ENCODE results near the gene P2RY1. TPM values are rescaled to one million over a fixed set of nuclear protein-coding genes. Genes with fewer than 3 reads are reported as not detected.
"Not testable (repeated sequence)": the region's sequence is repeated elsewhere in the genome, so short reads cannot be mapped to it uniquely, and the experiment has no call there.

P2RY1 gene
- total RNA-seq, 4 donors from 2014 or later, result 13.5 to 23.5 (median 16.8) TPM

DNA sequence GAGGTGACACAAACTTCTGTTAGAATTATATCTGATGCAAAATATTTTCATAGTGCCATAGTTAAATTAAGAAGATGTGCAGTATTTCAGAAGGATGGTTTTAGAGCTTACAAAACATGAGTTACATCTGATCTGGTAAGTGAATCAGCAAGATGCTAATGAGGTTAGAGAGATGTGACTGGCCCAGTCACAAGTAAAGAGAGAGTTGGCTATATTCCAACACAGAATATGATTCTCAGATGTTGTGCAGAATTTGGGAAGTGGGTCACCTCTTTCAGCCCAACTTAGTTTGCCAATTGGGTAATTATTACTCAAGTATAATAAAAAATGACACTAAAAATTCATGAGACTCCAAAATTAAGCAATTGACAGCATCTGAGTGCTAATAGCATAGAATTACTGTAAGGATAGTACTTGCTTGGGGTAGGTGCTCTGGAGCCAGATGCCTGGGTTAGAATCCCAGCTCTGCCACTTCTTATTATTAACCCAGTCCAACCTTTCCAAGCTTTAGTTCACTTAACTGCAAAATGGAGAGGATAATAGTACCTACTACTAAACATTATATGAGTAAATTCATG, 30.8 kb downstream of the P2RY1 start:
- Histone ChIP-seq H3K27me3 (no peaks in the 10 kb centered on the region), H3K4me1 (peaks cover 5% of the 10 kb centered on the region), H3K4me3 (no peak overlapping the region), H3K27ac (no peak overlapping the region), H3K36me3 (no peaks in the 10 kb centered on the region), H3K9me3 (no peaks in the 10 kb centered on the region)
- no peak for DNase-seq (ENCODE audit: low spot score in 2 of 2)
- TF ChIP-seq POLR2AphosphoS5 (IDR thresholded peaks at IDR 0.05), result no peak
- no peak for TF ChIP-seq EP300 (IDR thresholded peaks at IDR 0.05)
- no peak for TF ChIP-seq POLR2A (IDR thresholded peaks at IDR 0.05)
- TF ChIP-seq, protein P1, sequence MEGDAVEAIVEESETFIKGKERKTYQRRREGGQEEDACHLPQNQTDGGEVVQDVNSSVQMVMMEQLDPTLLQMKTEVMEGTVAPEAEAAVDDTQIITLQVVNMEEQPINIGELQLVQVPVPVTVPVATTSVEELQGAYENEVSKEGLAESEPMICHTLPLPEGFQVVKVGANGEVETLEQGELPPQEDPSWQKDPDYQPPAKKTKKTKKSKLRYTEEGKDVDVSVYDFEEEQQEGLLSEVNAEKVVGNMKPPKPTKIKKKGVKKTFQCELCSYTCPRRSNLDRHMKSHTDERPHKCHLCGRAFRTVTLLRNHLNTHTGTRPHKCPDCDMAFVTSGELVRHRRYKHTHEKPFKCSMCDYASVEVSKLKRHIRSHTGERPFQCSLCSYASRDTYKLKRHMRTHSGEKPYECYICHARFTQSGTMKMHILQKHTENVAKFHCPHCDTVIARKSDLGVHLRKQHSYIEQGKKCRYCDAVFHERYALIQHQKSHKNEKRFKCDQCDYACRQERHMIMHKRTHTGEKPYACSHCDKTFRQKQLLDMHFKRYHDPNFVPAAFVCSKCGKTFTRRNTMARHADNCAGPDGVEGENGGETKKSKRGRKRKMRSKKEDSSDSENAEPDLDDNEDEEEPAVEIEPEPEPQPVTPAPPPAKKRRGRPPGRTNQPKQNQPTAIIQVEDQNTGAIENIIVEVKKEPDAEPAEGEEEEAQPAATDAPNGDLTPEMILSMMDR (IDR thresholded peaks at IDR 0.05), result no peak

DNA sequence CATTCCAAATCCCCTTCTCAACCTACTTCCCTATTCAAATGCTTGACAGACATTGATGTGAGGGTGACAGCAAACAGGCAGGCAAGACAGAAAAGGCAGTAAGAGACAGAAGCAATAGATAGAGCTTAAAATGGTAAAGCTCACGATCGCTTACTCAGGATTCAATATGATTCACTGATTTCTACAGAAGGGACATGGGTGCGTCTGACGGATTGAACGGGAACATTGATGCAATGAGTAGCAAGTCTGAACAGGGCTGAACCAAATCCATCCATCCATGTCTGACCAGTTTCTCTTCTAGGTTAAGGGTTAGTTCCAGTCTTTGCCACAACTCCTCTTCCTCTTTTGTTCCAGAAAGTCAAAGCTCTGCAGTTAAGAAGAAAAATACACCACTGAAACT, 35.1 kb downstream of the P2RY1 start:
- TF ChIP-seq POLR2AphosphoS5 (IDR thresholded peaks at IDR 0.05), result peak in 1 of 3 donors; percentile 15
- TF ChIP-seq, protein P1 (IDR thresholded peaks at IDR 0.05), result no peak
- TF ChIP-seq POLR2A (IDR thresholded peaks at IDR 0.05), result no peak
- WGBS, result 57% methylated on average over 5 of the region's 5 CpGs

DNA sequence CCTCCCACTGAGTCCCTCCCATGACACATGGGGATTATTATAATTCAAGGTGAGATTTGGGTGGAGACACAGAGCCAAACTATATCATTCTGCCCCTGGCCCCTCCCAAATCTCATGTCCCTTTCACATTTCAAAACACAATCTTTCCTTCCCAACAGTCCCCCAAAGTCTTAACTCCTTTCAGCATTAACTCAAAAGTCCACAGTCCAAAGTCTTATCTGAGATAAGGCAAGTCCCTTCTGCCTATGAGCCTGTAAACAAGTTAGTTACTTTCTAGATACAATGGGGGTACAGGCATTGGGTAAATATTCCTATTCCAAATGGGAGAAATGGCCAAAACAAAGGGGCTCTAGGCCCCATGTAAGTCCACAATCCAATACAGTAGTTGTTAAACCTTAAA, 38.4 kb downstream of the P2RY1 start:
- not testable (repeated sequence) for H3K9me3 ChIP-seq; H3K4me1 ChIP-seq; H3K27ac ChIP-seq; DNase-seq (ENCODE audit: low spot score in 2 of 2); H3K27me3 ChIP-seq; H3K36me3 ChIP-seq; H3K4me3 ChIP-seq

More for the DNA sequence above, 35.1 kb downstream of the P2RY1 start:
- Histone ChIP-seq H3K27ac (peak overlapping the region; percentile 10), H3K4me1 (peaks cover 5% of the 10 kb centered on the region), H3K36me3 (no peaks in the 10 kb centered on the region), H3K4me3 (no peak overlapping the region), H3K9me3 (peaks cover 5% of the 10 kb centered on the region), H3K27me3 (no peaks in the 10 kb centered on the region)
- DNase-seq (ENCODE audit: low spot score in 2 of 2), result no peak

DNA sequence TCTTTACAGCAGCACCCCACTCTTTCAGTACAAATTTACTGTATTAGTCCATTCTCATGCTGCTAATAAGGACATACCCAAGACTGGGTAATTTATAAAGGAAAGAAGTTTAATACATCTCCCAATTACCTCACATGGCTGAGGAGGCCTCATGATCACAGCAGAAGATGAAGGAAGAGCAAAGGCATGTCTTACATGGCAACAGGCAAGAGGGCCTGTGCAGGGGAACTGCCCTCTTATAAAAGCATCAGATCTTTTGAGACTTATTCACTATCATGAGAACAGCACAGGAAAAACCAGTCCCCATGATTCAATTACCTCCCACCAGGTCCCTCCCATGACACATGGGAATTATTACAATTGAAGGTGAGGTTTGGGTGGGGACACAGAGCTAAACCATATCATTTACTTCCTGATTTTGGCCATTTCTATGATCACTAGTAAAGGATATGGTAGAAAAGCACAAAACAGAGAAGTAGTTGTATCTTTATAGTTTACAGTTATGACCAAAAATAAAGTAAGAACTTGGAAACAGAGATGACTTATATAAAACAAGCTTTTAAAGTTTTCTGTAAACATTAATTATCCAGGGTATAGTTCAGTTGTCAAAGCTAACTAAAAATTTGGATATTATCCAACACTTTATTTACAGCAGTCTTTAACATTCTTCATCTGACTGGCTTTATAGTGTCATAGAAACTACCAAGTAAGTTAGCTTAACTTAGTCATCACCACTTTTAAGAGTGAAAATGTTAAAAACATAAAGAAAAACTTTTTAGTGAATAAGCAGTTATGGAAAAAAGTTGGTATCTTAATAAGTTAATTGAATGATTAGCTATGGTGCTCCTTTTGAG, 40.2 kb downstream of the P2RY1 start:
- H3K4me3 ChIP-seq, result no peak overlapping the region
- H3K4me1 ChIP-seq, result no peaks in the 10 kb centered on the region
- H3K27me3 ChIP-seq, result no peaks in the 10 kb centered on the region
- no peak for DNase-seq (ENCODE audit: low spot score in 2 of 2)
- TF ChIP-seq POLR2A (IDR thresholded peaks at IDR 0.05) (no peak), EP300 (IDR thresholded peaks at IDR 0.05) (no peak), POLR2AphosphoS5 (IDR thresholded peaks at IDR 0.05) (no peak)
- TF ChIP-seq, protein P1 (IDR thresholded peaks at IDR 0.05), result no peak
- no peak overlapping the region for H3K27ac ChIP-seq
- peaks cover 5% of the 10 kb centered on the region for H3K9me3 ChIP-seq
- H3K36me3 ChIP-seq, result no peaks in the 10 kb centered on the region

DNA sequence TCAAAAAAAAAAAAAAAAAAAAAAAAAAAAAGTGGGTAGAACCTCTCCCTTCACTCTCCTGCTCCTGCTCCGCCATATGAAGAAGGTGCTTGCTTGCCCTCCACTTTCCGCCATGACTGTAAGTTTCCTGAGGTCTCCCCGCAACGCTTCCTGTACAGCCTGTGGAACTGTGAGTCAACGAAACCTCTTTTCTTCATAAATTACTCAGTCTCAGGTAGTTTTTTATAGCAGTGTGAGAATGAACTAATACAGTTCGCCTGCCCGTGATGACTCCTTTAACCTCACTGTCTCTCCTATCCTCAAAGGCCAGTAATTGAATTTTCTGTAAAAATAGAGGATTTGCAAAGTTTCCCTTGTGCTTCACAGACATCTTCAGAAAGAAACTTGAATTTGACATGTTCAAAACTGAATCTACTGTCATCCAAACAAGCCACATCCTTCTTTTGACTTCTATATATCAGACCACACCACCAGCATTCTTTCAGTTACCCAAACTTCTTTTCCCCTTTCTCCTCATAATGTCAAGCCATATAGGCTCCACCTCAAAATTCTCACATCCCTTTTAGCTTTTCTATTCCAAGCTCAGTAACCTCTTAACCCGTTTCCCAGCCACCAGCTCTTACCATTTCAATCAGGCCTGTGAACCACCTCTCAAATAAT, 44.3 kb downstream of the P2RY1 start:
- Histone ChIP-seq H3K27me3 (no peaks in the 10 kb centered on the region), H3K27ac (no peak overlapping the region), H3K4me1 (no peaks in the 10 kb centered on the region), H3K36me3 (no peaks in the 10 kb centered on the region), H3K4me3 (no peak overlapping the region), H3K9me3 (peaks cover under 1% of the 10 kb centered on the region)
- TF ChIP-seq POLR2A (IDR thresholded peaks at IDR 0.05) (no peak), POLR2AphosphoS5 (IDR thresholded peaks at IDR 0.05) (no peak), EP300 (IDR thresholded peaks at IDR 0.05) (no peak)
- TF ChIP-seq, protein P1 (IDR thresholded peaks at IDR 0.05), result no peak
- WGBS, result 90% methylated on average over 8 of the region's 8 CpGs
- DNase-seq (ENCODE audit: low spot score in 2 of 2), result no peak

Data from suprapubic skin (tissue), 4 donors.